Neural progenitor cell (in vitro differentiated cells): ENCODE results near the gene TCEANC2. TPM values are rescaled to one million over a fixed set of nuclear protein-coding genes. Genes with fewer than 3 reads are reported as not detected.

Source experiments
- DNase-seq: peaks from one replicate; pipeline ENCODE4 v3.0.0-alpha.2; 2016; ENCODE audit warnings: low spot score
- H2AFZ ChIP-seq: fragments of 200-600 bp; sonication (generic); replicated peaks from 2 replicates; pipeline ENCODE4 v1.6.1; 2016; ENCODE audit warnings: antibody characterized with exemption
- H3F3A ChIP-seq: fragments of 200-600 bp; sonication (generic); 2 replicates; pipeline ENCODE4 v1.6.1; 2016; ENCODE audit warnings: antibody characterized with exemption, low read depth
- H3K27ac ChIP-seq: fragments of 200-600 bp; sonication (generic); 2 replicates; pipeline ENCODE4 v1.5.1; 2016; ENCODE audit warnings: mild to moderate bottlenecking
- H3K27me3 ChIP-seq: fragments of 200-600 bp; sonication (generic); 2 replicates; pipeline ENCODE4 v1.6.1; 2016; ENCODE audit warnings: mild to moderate bottlenecking, moderate library complexity
- H3K36me3 ChIP-seq: fragments of 200-600 bp; sonication (generic); 2 replicates; pipeline ENCODE4 v1.5.1; 2016
- H3K4me1 ChIP-seq: fragments of 200-600 bp; sonication (generic); 2 replicates; pipeline ENCODE4 v1.6.1; 2016; ENCODE audit warnings: mixed run types
- H3K4me2 ChIP-seq: fragments of 200-600 bp; sonication (generic); 2 replicates; pipeline ENCODE4 v1.6.1; 2016
- H3K4me3 ChIP-seq: fragments of 200-600 bp; sonication (generic); 2 replicates; pipeline ENCODE4 v1.5.1; 2016
- H3K79me2 ChIP-seq: fragments of 200-600 bp; sonication (generic); 2 replicates; pipeline ENCODE4 v1.6.1; 2016; ENCODE audit warnings: low read depth
- H3K9ac ChIP-seq: fragments of 200-600 bp; sonication (generic); 2 replicates; pipeline ENCODE4 v1.6.1; 2016
- H3K9me3 ChIP-seq: fragments of 200-600 bp; sonication (generic); 2 replicates; pipeline ENCODE4 v1.5.1; 2016; ENCODE audit warnings: low read depth
- H4K20me1 ChIP-seq: fragments of 200-600 bp; sonication (generic); 2 replicates; pipeline ENCODE4 v1.6.1; 2016; ENCODE audit warnings: low read depth
- H3K27ac Mint-ChIP-seq: 3 replicates; pipeline ENCODE4 v1.8.0; 2021; ENCODE audit warnings: mixed read lengths
- H3K27me3 Mint-ChIP-seq: 2 replicates; pipeline ENCODE4 v1.8.0; 2022; ENCODE audit warnings: low read depth, mild to moderate bottlenecking, inconsistent platforms, moderate library complexity, mixed read lengths; ENCODE audit not compliant: insufficient read depth
- H3K36me3 Mint-ChIP-seq: 3 replicates; pipeline ENCODE4 v1.8.0; 2021; ENCODE audit warnings: mixed read lengths
- H3K4me1 Mint-ChIP-seq: 3 replicates; pipeline ENCODE4 v1.8.0; 2021; ENCODE audit warnings: mixed read lengths
- H3K4me3 Mint-ChIP-seq: 3 replicates; pipeline ENCODE4 v1.8.0; 2021; ENCODE audit warnings: mild to moderate bottlenecking, moderate library complexity, mixed read lengths
- H3K9me3 Mint-ChIP-seq: 3 replicates; pipeline ENCODE4 v1.8.0; 2020; ENCODE audit warnings: mixed read lengths
- CTCF ChIP-seq: fragments of 200-600 bp; sonication (generic); IDR thresholded peaks from 2 replicates; pipeline ENCODE4 v1.5.1; 2017; ENCODE audit warnings: antibody characterized with exemption, mild to moderate bottlenecking
- EZH2 ChIP-seq: fragments of 200-600 bp; sonication (generic); IDR thresholded peaks from 2 replicates; pipeline ENCODE4 v1.6.1; 2017; ENCODE audit warnings: antibody characterized with exemption, mild to moderate bottlenecking, moderate library complexity
- EZH2phosphoT487 ChIP-seq: fragments of 200-600 bp; sonication (generic); IDR thresholded peaks from 2 replicates; pipeline ENCODE4 v1.6.1; 2017; ENCODE audit warnings: antibody characterized with exemption
- total RNA-seq: library from RNA; depleted of rRNA; stranded (reverse); fragments of >200 nt; gene quantifications from 2 replicates; pipeline ENCODE4 v1.2.3, GENCODE V29; 2015; ENCODE audit warnings: low replicate concordance

The TCEANC2 gene
- total RNA-seq, 1 donor from 2014 or later, result 11.6 TPM

DNA sequence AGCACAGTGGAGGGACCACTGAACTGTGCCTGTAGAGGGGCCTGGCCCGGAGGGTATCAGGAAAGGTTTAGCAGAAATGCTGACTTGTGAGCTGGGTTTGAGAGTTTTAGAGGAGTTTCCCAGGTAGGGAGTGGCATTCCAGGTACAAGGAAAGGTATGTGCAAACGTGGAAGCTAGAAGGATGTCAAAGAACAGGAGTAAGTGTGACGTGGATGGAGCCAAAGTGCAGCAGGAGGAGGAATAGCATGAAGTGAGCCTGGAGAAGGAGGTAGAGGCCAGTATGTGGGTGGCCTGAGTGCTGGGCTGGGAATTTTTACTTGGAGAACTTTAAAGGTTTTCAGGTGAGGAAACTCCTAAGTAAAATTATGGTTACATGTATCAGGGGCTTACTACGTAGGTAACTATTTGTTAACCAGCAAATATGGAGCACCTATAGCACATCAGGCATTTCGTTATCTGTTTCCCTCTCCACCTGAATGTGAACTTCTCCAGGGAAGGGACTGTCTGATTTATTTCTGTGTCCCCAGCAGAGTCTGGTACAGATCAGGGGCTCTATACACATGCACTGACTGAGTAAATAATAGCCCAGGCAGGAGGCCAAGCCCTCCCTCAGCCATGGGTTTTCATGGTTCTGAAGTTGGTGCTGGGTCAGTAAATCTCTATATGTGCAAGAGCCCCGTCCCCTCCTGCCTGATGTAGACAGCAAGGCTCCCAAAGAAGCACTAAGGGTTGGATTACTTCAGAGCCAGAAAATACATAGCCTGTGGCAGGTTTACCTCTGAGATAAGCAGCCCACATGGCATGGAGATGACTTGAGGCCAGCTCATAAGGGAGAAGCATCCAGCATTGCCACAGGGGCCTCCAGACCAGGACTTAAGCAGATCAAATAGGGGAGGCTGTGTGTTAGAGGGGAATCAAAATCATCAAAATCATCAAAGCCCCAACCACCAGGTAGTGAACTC lies 56.0 kb downstream of the TCEANC2 start:
- H2AFZ ChIP-seq, result no peak overlapping the region
- H3K79me2 ChIP-seq, result no peaks in the 10 kb centered on the region
- Mint-ChIP-seq H3K36me3 (no peaks in the 10 kb centered on the region), H3K27ac (no peak overlapping the region), H3K4me3 (no peak overlapping the region), H3K9me3 (no peaks in the 10 kb centered on the region), H3K4me1 (peaks cover 13% of the 10 kb centered on the region), H3K27me3 (peaks cover 6% of the 10 kb centered on the region)
- H3K9ac ChIP-seq, result no peak overlapping the region
- no peaks in the 10 kb centered on the region for H3F3A ChIP-seq
- no peak overlapping the region for H3K4me3 ChIP-seq
- no peaks in the 10 kb centered on the region for H3K9me3 ChIP-seq
- no peaks in the 10 kb centered on the region for H3K4me1 ChIP-seq
- no peaks in the 10 kb centered on the region for H3K36me3 ChIP-seq
- no peak for TF ChIP-seq EZH2phosphoT487
- no peak for TF ChIP-seq CTCF
- no peak for TF ChIP-seq EZH2
- H4K20me1 ChIP-seq, result no peaks in the 10 kb centered on the region
- H3K4me2 ChIP-seq, result no peak overlapping the region
- H3K27ac ChIP-seq, result no peak overlapping the region
- no peaks in the 10 kb centered on the region for H3K27me3 ChIP-seq
- no peak for DNase-seq

DNA sequence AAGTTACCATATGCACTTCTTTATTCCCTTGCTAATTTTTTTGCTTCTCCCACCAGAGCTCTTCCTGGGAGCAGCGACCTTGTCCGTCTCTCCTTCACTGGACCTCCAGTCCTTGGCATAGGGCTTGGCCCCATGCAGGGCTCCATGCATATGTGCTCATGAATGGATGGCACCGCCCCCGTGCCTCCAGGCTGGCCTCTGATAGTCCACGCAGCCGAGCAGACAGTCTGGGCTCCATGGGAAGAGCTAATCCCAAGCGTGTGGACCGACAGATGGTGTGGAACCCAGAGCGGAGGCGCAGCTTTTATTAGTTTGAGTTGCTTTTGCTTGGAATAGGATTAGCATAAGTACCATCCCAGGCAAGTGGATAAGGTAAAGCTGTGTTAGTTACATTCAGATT lies 57.6 kb downstream of the TCEANC2 start:
- peak overlapping the region; percentile 45 for H3K27ac Mint-ChIP-seq
- H3K27me3 Mint-ChIP-seq, result peaks cover 6% of the 10 kb centered on the region
- Histone ChIP-seq H3K4me2 (no peak overlapping the region), H3F3A (no peaks in the 10 kb centered on the region), H3K79me2 (no peaks in the 10 kb centered on the region), H3K36me3 (no peaks in the 10 kb centered on the region), H3K27ac (no peak overlapping the region), H3K4me3 (no peak overlapping the region), H2AFZ (no peak overlapping the region), H3K4me1 (no peaks in the 10 kb centered on the region), H3K9me3 (no peaks in the 10 kb centered on the region), H3K27me3 (no peaks in the 10 kb centered on the region), H3K9ac (no peak overlapping the region), H4K20me1 (no peaks in the 10 kb centered on the region)
- no peak for TF ChIP-seq CTCF
- no peak for TF ChIP-seq EZH2phosphoT487
- TF ChIP-seq EZH2, result no peak
- no peaks in the 10 kb centered on the region for H3K9me3 Mint-ChIP-seq
- peaks cover 13% of the 10 kb centered on the region for H3K4me1 Mint-ChIP-seq
- H3K4me3 Mint-ChIP-seq, result no peak overlapping the region
- no peak for DNase-seq
- H3K36me3 Mint-ChIP-seq, result no peaks in the 10 kb centered on the region

DNA sequence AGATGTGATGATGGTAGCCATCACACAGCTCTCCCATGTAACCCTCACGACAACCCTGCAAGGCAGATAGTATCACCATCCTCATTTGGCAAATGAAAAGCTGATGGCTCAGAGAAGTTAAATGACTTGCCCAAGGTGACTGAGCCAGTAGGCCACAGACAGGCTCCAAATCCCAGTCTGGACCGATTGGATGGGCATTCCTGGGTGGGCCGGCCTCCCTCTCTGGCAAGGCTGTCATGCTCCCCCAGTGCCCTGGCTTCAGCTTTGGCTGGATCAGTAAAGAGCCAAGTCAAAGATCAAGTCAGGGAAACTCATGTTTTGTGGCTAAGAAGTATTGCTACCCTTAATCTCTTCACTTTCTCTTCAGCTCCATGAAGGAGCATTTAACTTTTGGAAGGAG lies 58.2 kb downstream of the TCEANC2 start:
- Histone ChIP-seq H2AFZ (no peak overlapping the region), H3F3A (no peaks in the 10 kb centered on the region), H3K27ac (no peak overlapping the region), H4K20me1 (no peaks in the 10 kb centered on the region), H3K4me3 (no peak overlapping the region), H3K4me2 (no peak overlapping the region), H3K27me3 (no peaks in the 10 kb centered on the region), H3K79me2 (no peaks in the 10 kb centered on the region), H3K9me3 (no peaks in the 10 kb centered on the region), H3K36me3 (no peaks in the 10 kb centered on the region), H3K4me1 (no peaks in the 10 kb centered on the region), H3K9ac (no peak overlapping the region)
- H3K27ac Mint-ChIP-seq, result no peak overlapping the region
- H3K9me3 Mint-ChIP-seq, result no peaks in the 10 kb centered on the region
- no peak for TF ChIP-seq CTCF
- TF ChIP-seq EZH2phosphoT487, result no peak
- TF ChIP-seq EZH2, result no peak
- peaks cover 13% of the 10 kb centered on the region for H3K4me1 Mint-ChIP-seq
- no peaks in the 10 kb centered on the region for H3K36me3 Mint-ChIP-seq
- no peak for DNase-seq
- peaks cover 6% of the 10 kb centered on the region for H3K27me3 Mint-ChIP-seq
- no peak overlapping the region for H3K4me3 Mint-ChIP-seq
